Endothelial cell of umbilical vein (primary cell): ENCODE measurements around the gene LHFPL2. TPM values are rescaled to one million over a fixed set of nuclear protein-coding genes. Genes with fewer than 3 reads are reported as not detected.

ENCODE experiments used
- BruUV-seq: library from RNA; stranded (reverse); fragments of 400-500 nt; replicated peaks from 2 replicates; lab custom pipeline; 2021; lab: Mats Ljungman, UMichigan
- CTCF ChIA-PET: fragments of 300-600, 350-600 bp; sonication (Branson Sonifier 250); formaldehyde crosslinking; loops from one replicate; lab custom pipeline; 2021; ENCODE audit warnings: antibody characterized with exemption, inconsistent platforms; lab: Charles Lee
- POLR2A ChIA-PET: fragments of 300-600, 350-600 bp; sonication (Branson Sonifier 250); formaldehyde crosslinking; loops from one replicate; lab custom pipeline; 2021; ENCODE audit warnings: antibody characterized with exemption, inconsistent platforms; lab: Charles Lee
- DNase-seq: peaks from one replicate; pipeline ENCODE4 v3.0.0-alpha.2; 2011; ENCODE audit warnings: low read depth, low spot score
- FAIRE-seq: peaks from 2 replicates; lab custom pipeline; 2011; peaks lifted over from hg19 to GRCh38; lab: Jason Lieb, UNC
- H2AFZ ChIP-seq: 2 replicates; pipeline ENCODE4 v1.6.0; 2012; ENCODE audit warnings: low read depth, low read length, control low read depth, inconsistent platforms
- H3K27ac ChIP-seq: 2 replicates; pipeline ENCODE4 v1.5.1; 2011; ENCODE audit warnings: low read depth, mild to moderate bottlenecking, control low read depth, low read length, moderate library complexity; ENCODE audit not compliant: insufficient read depth
- H3K27me3 ChIP-seq, 2 experiments: 2 replicates each; pipeline versions ENCODE4 v1.6.0 to v1.6.1; 2011; ENCODE audit warnings: low read length in 2 of 2, mixed read lengths in 1 of 2; ENCODE audit not compliant: control insufficient read depth in 2 of 2, insufficient read depth in 2 of 2
- H3K36me3 ChIP-seq, 2 experiments: 2 replicates in 1 of 2; 3 replicates in 1 of 2; pipeline ENCODE4 v1.5.1; 2011; ENCODE audit warnings: low read length in 2 of 2, mild to moderate bottlenecking in 1 of 2, moderate library complexity in 1 of 2; ENCODE audit not compliant: control insufficient read depth in 2 of 2, insufficient read depth in 2 of 2; ENCODE audit errors: extremely low read depth in 1 of 2
- H3K4me1 ChIP-seq: 3 replicates; pipeline ENCODE4 v1.5.1; 2011; ENCODE audit warnings: mild to moderate bottlenecking, low read length; ENCODE audit not compliant: control insufficient read depth, insufficient read depth; ENCODE audit errors: extremely low read depth
- H3K4me2 ChIP-seq: 2 replicates; pipeline ENCODE4 v1.6.1; 2011; ENCODE audit warnings: low read length, control low read depth, mixed read lengths; ENCODE audit not compliant: insufficient read depth
- H3K4me3 ChIP-seq, 3 experiments: fragments of 200-600 bp in 1 of 3; sonication (generic), shearing (Covaris generic) in 1 of 3; replicated peaks in 1 of 3; 2 replicates each; pipeline ENCODE4 v1.5.1; 2011 to 2016; ENCODE audit warnings: control low read depth in 3 of 3, low read length in 3 of 3, mild to moderate bottlenecking in 2 of 3, inconsistent platforms in 1 of 3, low read depth in 1 of 3, moderate library complexity in 1 of 3; ENCODE audit not compliant: insufficient read depth in 1 of 3
- H3K79me2 ChIP-seq: 2 replicates; pipeline ENCODE4 v1.6.0; 2012; ENCODE audit warnings: low read length, inconsistent platforms; ENCODE audit not compliant: control insufficient read depth, insufficient read depth
- H3K9ac ChIP-seq: replicated peaks from 2 replicates; pipeline ENCODE3; 2011; ENCODE audit warnings: low read length, control low read depth; ENCODE audit not compliant: insufficient read depth; ENCODE audit errors: extremely low read depth
- H3K9me1 ChIP-seq: replicated peaks from 3 replicates; pipeline ENCODE4 v1.6.0; 2011; ENCODE audit warnings: mild to moderate bottlenecking, low read length; ENCODE audit not compliant: control insufficient read depth, insufficient read depth; ENCODE audit errors: extremely low read depth
- H3K9me3 ChIP-seq: replicated peaks from 2 replicates; pipeline ENCODE4 v1.5.1; 2012; ENCODE audit warnings: low read length, inconsistent platforms; ENCODE audit not compliant: control insufficient read depth, insufficient read depth
- H4K20me1 ChIP-seq: replicated peaks from 2 replicates; pipeline ENCODE3; 2011; ENCODE audit warnings: mild to moderate bottlenecking, low read length; ENCODE audit not compliant: control insufficient read depth, insufficient read depth; ENCODE audit errors: extremely low read depth
- EZH2 ChIP-seq: IDR thresholded peaks from 2 replicates; pipeline ENCODE4 v1.6.1; 2012; ENCODE audit warnings: borderline replicate concordance, low read depth, mild to moderate bottlenecking, moderate library complexity, low read length, inconsistent platforms; ENCODE audit not compliant: severe bottlenecking
- GATA2 ChIP-seq: IDR thresholded peaks from 2 replicates; pipeline ENCODE4 v1.7.0; 2011; ENCODE audit warnings: low read depth, mild to moderate bottlenecking, moderate library complexity, mixed read lengths, low read length; ENCODE audit not compliant: insufficient read length, insufficient read depth
- JUN ChIP-seq: IDR thresholded peaks from 2 replicates; pipeline ENCODE4 v1.6.1; 2011; ENCODE audit warnings: borderline replicate concordance, low read depth; ENCODE audit not compliant: insufficient read length, insufficient read depth
- MYC ChIP-seq: IDR thresholded peaks from one replicate; pipeline ENCODE4 v1.6.1; 2011; ENCODE audit warnings: mild to moderate bottlenecking, low read depth, low read length
- POLR2A ChIP-seq: IDR thresholded peaks from 2 replicates; pipeline ENCODE4 v1.6.1; 2012; ENCODE audit warnings: low read depth, mild to moderate bottlenecking, control low read depth, low read length
- POLR2AphosphoS5 ChIP-seq: IDR thresholded peaks from 2 replicates; pipeline ENCODE4 v1.6.1; 2012; ENCODE audit warnings: low read depth, mild to moderate bottlenecking, control low read depth, low read length, moderate library complexity; ENCODE audit not compliant: insufficient read depth
- dilution Hi-C: fragments of 300-500 bp; cut with MboI; formaldehyde crosslinking; loops from one replicate; pipeline ENCODE4 v1.15.0; 2019; ENCODE audit warnings: low sequenced_read_pairs; ENCODE audit not compliant: extremely low pct_ligation_motif_present
- intact Hi-C: fragments of 100-400 bp; cut with micrococcal nuclease; formaldehyde crosslinking; loops from one replicate; pipeline ENCODE4 v1.10.0; 2022
- polyA plus RNA-seq, 4 experiments: library from polyadenylated mRNA; depleted of rRNA in 3 of 4; stranded (reverse) in 3 of 4; unstranded in 1 of 4; fragments of >200 nt; gene quantifications; 2 replicates each; pipeline versions ENCODE4 v1.2.1 to v1.2.3, GENCODE V29; 2011 to 2012; ENCODE audit warnings: missing spikeins in 1 of 4
- total RNA-seq: library from RNA; stranded (reverse); gene quantifications from 2 replicates; pipeline ENCODE4 v1.2.3, GENCODE V29; 2021
- TF ChIP-seq, protein P1 (sequence below): IDR thresholded peaks from 2 replicates; pipeline ENCODE4 v1.6.1; 2011; ENCODE audit not compliant: insufficient read depth, insufficient read length
- TF ChIP-seq, protein P2 (sequence below), 2 donors: IDR thresholded peaks; 1 replicate in 1 of 2; 2 replicates in 1 of 2; pipeline ENCODE4 v1.5.1; 2011; ENCODE audit warnings: low read length in 2 of 2, mild to moderate bottlenecking in 2 of 2, moderate library complexity in 2 of 2, control low read depth in 1 of 2, inconsistent platforms in 1 of 2, low read depth in 1 of 2; ENCODE audit not compliant: insufficient read depth in 1 of 2; ENCODE audit errors: extremely low read depth in 1 of 2

LHFPL2 gene
- total and polyA plus RNA-seq, 2 donors (not counting 3 experiments of a cell fraction or from before 2014, with no cell fraction given) = 9.6 to 36.3 TPM

DNA sequence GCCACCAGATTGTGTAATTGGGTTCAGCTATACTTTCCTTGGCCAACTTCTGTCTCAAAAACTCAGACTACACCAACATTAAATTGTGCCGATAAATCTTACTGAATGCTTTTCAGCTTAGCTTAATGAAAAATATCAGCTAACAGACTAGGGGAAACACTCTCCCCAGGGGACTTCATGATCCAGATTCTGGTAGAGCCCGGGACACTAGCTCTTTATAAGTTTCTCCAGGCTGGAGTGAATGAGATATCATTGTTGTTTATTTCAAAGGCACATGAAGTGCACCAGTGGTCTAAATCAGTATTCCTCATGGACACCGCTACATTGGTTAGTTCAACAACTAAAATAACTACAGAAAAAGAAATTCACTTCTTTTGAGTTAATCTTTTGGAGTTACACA, 10.5 kb upstream of the LHFPL2 start:
- BruUV-seq = no TSS peak
- Histone ChIP-seq H3K9me1 (no peaks in the 10 kb centered on the region), H3K9me3 (no peaks in the 10 kb centered on the region), H3K79me2 (no peaks in the 10 kb centered on the region), H3K27ac (no peak overlapping the region), H3K4me1 (peaks cover 6% of the 10 kb centered on the region), H3K36me3 (no peaks in the 10 kb centered on the region), H4K20me1 (no peaks in the 10 kb centered on the region), H3K4me2 (no peak overlapping the region), H3K4me3 (no peak overlapping the region), H3K27me3 (no peaks in the 10 kb centered on the region), H2AFZ (no peak overlapping the region), H3K9ac (no peak overlapping the region)
- CTCF ChIA-PET = no interaction called here
- TF ChIP-seq, protein P1, sequence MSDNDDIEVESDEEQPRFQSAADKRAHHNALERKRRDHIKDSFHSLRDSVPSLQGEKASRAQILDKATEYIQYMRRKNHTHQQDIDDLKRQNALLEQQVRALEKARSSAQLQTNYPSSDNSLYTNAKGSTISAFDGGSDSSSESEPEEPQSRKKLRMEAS = no peak
- TF ChIP-seq, protein P2, sequence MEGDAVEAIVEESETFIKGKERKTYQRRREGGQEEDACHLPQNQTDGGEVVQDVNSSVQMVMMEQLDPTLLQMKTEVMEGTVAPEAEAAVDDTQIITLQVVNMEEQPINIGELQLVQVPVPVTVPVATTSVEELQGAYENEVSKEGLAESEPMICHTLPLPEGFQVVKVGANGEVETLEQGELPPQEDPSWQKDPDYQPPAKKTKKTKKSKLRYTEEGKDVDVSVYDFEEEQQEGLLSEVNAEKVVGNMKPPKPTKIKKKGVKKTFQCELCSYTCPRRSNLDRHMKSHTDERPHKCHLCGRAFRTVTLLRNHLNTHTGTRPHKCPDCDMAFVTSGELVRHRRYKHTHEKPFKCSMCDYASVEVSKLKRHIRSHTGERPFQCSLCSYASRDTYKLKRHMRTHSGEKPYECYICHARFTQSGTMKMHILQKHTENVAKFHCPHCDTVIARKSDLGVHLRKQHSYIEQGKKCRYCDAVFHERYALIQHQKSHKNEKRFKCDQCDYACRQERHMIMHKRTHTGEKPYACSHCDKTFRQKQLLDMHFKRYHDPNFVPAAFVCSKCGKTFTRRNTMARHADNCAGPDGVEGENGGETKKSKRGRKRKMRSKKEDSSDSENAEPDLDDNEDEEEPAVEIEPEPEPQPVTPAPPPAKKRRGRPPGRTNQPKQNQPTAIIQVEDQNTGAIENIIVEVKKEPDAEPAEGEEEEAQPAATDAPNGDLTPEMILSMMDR (IDR thresholded peaks at IDR 0.05; ENCODE audit: extremely low read depth in 1 of 2, insufficient read depth in 1 of 2, low read depth in 1 of 2, low read length in 2 of 2) = no peak
- TF ChIP-seq MYC (no peak), GATA2 (no peak), POLR2AphosphoS5 (no peak), POLR2A (no peak), EZH2 (no peak), JUN (no peak)
- dilution Hi-C loops = no loop called here
- DNase-seq = no peak
- no peak for FAIRE-seq
- intact Hi-C loops = no loop called here
- POLR2A ChIA-PET = no interaction called here
